GM19099 (cell line): ENCODE measurements around the gene CCDC9B.

Experiments
- POLR2A ChIP-seq: IDR thresholded peaks from 3 replicates; pipeline ENCODE4 v1.6.1; 2011; ENCODE audit warnings: low read depth; ENCODE audit not compliant: insufficient read length; ENCODE audit errors: extremely low read depth

The CCDC9B gene

GRCh38 chr15:40301467-40302179 is 39.1 kb downstream of the CCDC9B start:
- no peak for TF ChIP-seq POLR2A

- TF ChIP-seq POLR2A, result no peak
Observed at GRCh38 chr15:40300771-40301170, 40.0 kb downstream of the CCDC9B start.

- TF ChIP-seq POLR2A, result no peak
Observed at GRCh38 chr15:40300367-40300766, 40.4 kb downstream of the CCDC9B start.

- no peak for TF ChIP-seq POLR2A
Observed at GRCh38 chr15:40298216-40298935, 42.4 kb downstream of the CCDC9B start.

- TF ChIP-seq POLR2A, result no peak
Observed at GRCh38 chr15:40297356-40297755, 43.4 kb downstream of the CCDC9B start.

- no peak for TF ChIP-seq POLR2A
Observed at GRCh38 chr15:40296561-40297230, 44.0 kb downstream of the CCDC9B start.

- no peak for TF ChIP-seq POLR2A
Observed at GRCh38 chr15:40295877-40296560, 44.7 kb downstream of the CCDC9B start.

- no peak for TF ChIP-seq POLR2A
Observed at GRCh38 chr15:40295297-40295696, 45.4 kb downstream of the CCDC9B start.

- TF ChIP-seq POLR2A, result no peak
Observed at GRCh38 chr15:40293905-40294895, 46.5 kb downstream of the CCDC9B start.

- no peak for TF ChIP-seq POLR2A
Observed at GRCh38 chr15:40293006-40293405, 47.7 kb downstream of the CCDC9B start.

GRCh38 chr15:40292246-40292645 is 48.5 kb downstream of the CCDC9B start:
- TF ChIP-seq POLR2A, result no peak

- no peak for TF ChIP-seq POLR2A
Observed at GRCh38 chr15:40290918-40291574, 49.7 kb downstream of the CCDC9B start.

- no peak for TF ChIP-seq POLR2A
Observed at GRCh38 chr15:40290545-40290917, 50.2 kb downstream of the CCDC9B start.
